CD4-positive, alpha-beta T cell (primary cell): ENCODE data around the gene HHAT. TPM values are rescaled to one million over a fixed set of nuclear protein-coding genes. Genes with fewer than 3 reads are reported as not detected.

Experiments
- ATAC-seq: fragments of 200-7000 bp; cut with Tn5 transposase; one replicate; pipeline ENCODE4 v1.10.0; 2022; ENCODE audit warnings: mild to moderate bottlenecking; ENCODE audit not compliant: poor library complexity
- CTCF ChIA-PET: fragments of 350-600 bp; sonication (Branson Sonifier 250); formaldehyde crosslinking; loops from one replicate; lab custom pipeline; 2021; ENCODE audit warnings: antibody characterized with exemption, inconsistent platforms; lab: Charles Lee
- POLR2A ChIA-PET: fragments of 350-600 bp; sonication (Branson Sonifier 250); formaldehyde crosslinking; loops from one replicate; lab custom pipeline; 2021; ENCODE audit warnings: antibody characterized with exemption, inconsistent platforms; lab: Charles Lee
- DNase-seq, 14 experiments: peaks; one replicate each; pipeline ENCODE4 v3.0.0-alpha.2; 2013 to 2020; ENCODE audit warnings: mixed read lengths in 2 of 14
- H3K27ac ChIP-seq, 2 donors: one replicate each; pipeline versions ENCODE4 v1.5.1 to v1.7.0; 2013; ENCODE audit warnings: low read length in 2 of 2, low read depth in 1 of 2, mild to moderate bottlenecking in 1 of 2
- H3K27me3 ChIP-seq, 2 experiments: 1 replicate in 1 of 2; 2 replicates in 1 of 2; pipeline versions ENCODE4 v1.6.1 to v1.7.0; 2013; ENCODE audit warnings: low read length in 2 of 2, control low read depth in 1 of 2, mild to moderate bottlenecking in 1 of 2, moderate library complexity in 1 of 2; ENCODE audit not compliant: insufficient read depth in 2 of 2, control insufficient read depth in 1 of 2
- H3K36me3 ChIP-seq: one replicate; pipeline ENCODE4 v1.6.1; 2013; ENCODE audit warnings: low read length, control low read depth; ENCODE audit not compliant: insufficient read depth
- H3K4me1 ChIP-seq: one replicate; pipeline ENCODE4 v1.6.1; 2013; ENCODE audit warnings: low read length, control low read depth; ENCODE audit not compliant: insufficient read depth
- H3K4me3 ChIP-seq: one replicate; pipeline ENCODE4 v1.5.1; 2013; ENCODE audit warnings: mild to moderate bottlenecking, low read length, moderate library complexity
- H3K9me3 ChIP-seq, 2 experiments: 1 replicate in 1 of 2; 2 replicates in 1 of 2; pipeline versions ENCODE4 v1.6.1 to v1.7.0; 2013; ENCODE audit warnings: low read length in 2 of 2, mild to moderate bottlenecking in 2 of 2, control low read depth in 1 of 2, moderate library complexity in 1 of 2; ENCODE audit not compliant: control insufficient read depth in 1 of 2, insufficient read depth in 1 of 2
- H3K27ac Mint-ChIP-seq: one replicate; pipeline ENCODE4 v1.8.0; 2020; ENCODE audit warnings: mixed read lengths
- H3K27me3 Mint-ChIP-seq: one replicate; pipeline ENCODE4 v1.8.0; 2021; ENCODE audit warnings: mixed read lengths
- H3K36me3 Mint-ChIP-seq: one replicate; pipeline ENCODE4 v1.8.0; 2021; ENCODE audit warnings: low read depth, mixed read lengths
- H3K4me1 Mint-ChIP-seq: one replicate; pipeline ENCODE4 v1.8.0; 2021; ENCODE audit warnings: low read depth, mixed read lengths
- H3K4me3 Mint-ChIP-seq: one replicate; pipeline ENCODE4 v1.8.0; 2020; ENCODE audit warnings: mild to moderate bottlenecking, mixed read lengths
- H3K9me3 Mint-ChIP-seq: one replicate; pipeline ENCODE4 v1.8.0; 2020; ENCODE audit warnings: mixed read lengths
- intact Hi-C, 2 experiments: fragments of 100-400 bp; cut with DNase I in 1 of 2; cut with micrococcal nuclease in 1 of 2; formaldehyde crosslinking; loops; one replicate each; pipeline versions ENCODE4 v1.15.1 to v1.9.0; 2023 to 2025; cut with DNase I, micrococcal nuclease
- total RNA-seq, 174 experiments: library from RNA in 2 of 174; stranded (reverse) in 2 of 174; gene quantifications; one replicate each; pipeline ENCODE4 v1.2.3 and lab custom pipeline; 2021 to 2026
- TF ChIP-seq, protein P1 (sequence below): fragments of 200-600 bp; IDR thresholded peaks from one replicate; pipeline ENCODE4 v1.8.0; 2022; ENCODE audit warnings: antibody characterized with exemption, mild to moderate bottlenecking

Gene HHAT
- total RNA-seq, 2 experiments from 2014 or later, result 3.1 to 3.3 TPM

DNA sequence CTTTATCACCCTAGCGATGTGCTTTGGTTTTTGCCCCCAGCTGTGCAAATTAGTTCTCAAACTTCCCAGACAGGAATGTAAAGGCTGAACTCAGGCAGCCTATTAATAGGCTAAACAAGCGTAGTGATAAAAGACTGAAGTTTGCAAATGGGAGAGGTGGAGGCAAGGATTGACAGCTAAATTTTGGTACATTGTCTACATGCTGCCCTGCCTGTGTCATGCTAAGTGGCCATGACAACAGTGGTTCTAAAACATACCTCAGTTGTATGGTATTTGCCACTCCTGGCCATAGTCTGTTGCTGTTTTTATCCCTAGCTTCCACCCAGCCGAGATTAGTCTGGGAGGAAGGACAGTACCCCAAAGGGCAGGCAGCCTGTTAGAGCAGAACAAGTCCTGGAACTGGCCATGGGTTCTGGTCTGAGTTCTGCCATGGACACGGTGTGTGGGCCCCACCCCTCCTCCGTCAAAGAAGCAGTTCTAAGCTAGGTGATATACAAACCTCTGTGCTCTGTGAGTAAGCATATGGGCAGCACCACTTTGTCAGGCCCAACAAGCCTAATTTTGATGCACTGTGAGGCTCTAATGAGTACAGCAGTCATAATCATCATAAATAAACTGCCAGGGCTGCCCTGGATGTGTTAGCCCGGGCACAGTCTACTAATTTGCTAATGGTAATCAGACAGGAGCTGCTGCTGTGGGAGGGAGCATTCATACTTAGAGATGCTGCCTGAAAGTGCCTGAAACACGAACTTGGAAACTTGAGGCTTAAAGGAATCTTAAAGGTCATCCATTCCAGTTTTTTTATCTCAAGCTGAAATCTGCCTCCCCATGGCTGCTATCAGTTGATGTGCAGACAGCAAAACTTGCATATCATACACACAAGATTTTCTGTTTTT lies 177.1 kb downstream of the HHAT start:
- no peaks in the 10 kb centered on the region for H3K27me3 ChIP-seq
- Mint-ChIP-seq H3K4me1 (no peaks in the 10 kb centered on the region), H3K4me3 (no peak overlapping the region), H3K27ac (no peak overlapping the region), H3K9me3 (no peaks in the 10 kb centered on the region), H3K36me3 (no peaks in the 10 kb centered on the region), H3K27me3 (no peaks in the 10 kb centered on the region)
- H3K4me3 ChIP-seq, result no peak overlapping the region
- TF ChIP-seq, protein P1, sequence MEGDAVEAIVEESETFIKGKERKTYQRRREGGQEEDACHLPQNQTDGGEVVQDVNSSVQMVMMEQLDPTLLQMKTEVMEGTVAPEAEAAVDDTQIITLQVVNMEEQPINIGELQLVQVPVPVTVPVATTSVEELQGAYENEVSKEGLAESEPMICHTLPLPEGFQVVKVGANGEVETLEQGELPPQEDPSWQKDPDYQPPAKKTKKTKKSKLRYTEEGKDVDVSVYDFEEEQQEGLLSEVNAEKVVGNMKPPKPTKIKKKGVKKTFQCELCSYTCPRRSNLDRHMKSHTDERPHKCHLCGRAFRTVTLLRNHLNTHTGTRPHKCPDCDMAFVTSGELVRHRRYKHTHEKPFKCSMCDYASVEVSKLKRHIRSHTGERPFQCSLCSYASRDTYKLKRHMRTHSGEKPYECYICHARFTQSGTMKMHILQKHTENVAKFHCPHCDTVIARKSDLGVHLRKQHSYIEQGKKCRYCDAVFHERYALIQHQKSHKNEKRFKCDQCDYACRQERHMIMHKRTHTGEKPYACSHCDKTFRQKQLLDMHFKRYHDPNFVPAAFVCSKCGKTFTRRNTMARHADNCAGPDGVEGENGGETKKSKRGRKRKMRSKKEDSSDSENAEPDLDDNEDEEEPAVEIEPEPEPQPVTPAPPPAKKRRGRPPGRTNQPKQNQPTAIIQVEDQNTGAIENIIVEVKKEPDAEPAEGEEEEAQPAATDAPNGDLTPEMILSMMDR, result no peak
- H3K9me3 ChIP-seq, result no peaks in the 10 kb centered on the region
- intact Hi-C loops, result no loop called here
- no peak overlapping the region for H3K27ac ChIP-seq
- H3K36me3 ChIP-seq, result no peaks in the 10 kb centered on the region
- no peak for ATAC-seq
- no peak for DNase-seq
- H3K4me1 ChIP-seq, result no peaks in the 10 kb centered on the region
- ChIA-PET POLR2A (no interaction called here), CTCF (no interaction called here)

DNA sequence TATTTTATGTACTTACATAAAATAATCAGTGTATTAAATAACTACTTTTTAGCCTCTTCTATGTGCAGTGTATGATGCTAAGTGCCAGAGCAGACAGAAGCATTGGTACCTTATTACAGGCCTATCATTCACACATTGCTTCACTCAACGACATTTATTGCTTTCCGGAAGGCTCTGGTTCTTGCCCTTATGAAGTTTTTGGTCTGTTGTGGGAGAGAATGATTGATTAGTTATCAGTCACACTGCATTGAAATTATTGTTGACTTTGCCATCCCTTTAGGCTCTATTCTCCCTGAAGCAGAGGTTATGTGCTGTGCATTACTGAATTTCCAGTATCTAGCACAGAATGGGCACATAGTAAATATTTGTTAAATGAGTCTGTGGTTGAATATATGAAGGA lies 178.0 kb downstream of the HHAT start:
- ATAC-seq (no peak), DNase-seq (no peak)
- no peaks in the 10 kb centered on the region for H3K36me3 Mint-ChIP-seq
- H3K9me3 Mint-ChIP-seq, result no peaks in the 10 kb centered on the region
- H3K9me3 ChIP-seq, result no peaks in the 10 kb centered on the region
- no peaks in the 10 kb centered on the region for H3K4me1 Mint-ChIP-seq
- no peaks in the 10 kb centered on the region for H3K36me3 ChIP-seq
- no peak overlapping the region for H3K27ac ChIP-seq
- no peak overlapping the region for H3K27ac Mint-ChIP-seq
- intact Hi-C loops, result no loop called here
- TF ChIP-seq, protein P1, result no peak
- H3K27me3 Mint-ChIP-seq, result no peaks in the 10 kb centered on the region
- H3K27me3 ChIP-seq, result no peaks in the 10 kb centered on the region
- H3K4me3 Mint-ChIP-seq, result no peak overlapping the region
- POLR2A ChIA-PET, result no interaction called here
- no peaks in the 10 kb centered on the region for H3K4me1 ChIP-seq
- CTCF ChIA-PET, result interaction anchor here (0.7 to 0.8 kb wide), 2 partner anchors 228 to 568 kb away, joined by 4 read pairs; no protein-coding TSS in a partner anchor
- no peak overlapping the region for H3K4me3 ChIP-seq

DNA sequence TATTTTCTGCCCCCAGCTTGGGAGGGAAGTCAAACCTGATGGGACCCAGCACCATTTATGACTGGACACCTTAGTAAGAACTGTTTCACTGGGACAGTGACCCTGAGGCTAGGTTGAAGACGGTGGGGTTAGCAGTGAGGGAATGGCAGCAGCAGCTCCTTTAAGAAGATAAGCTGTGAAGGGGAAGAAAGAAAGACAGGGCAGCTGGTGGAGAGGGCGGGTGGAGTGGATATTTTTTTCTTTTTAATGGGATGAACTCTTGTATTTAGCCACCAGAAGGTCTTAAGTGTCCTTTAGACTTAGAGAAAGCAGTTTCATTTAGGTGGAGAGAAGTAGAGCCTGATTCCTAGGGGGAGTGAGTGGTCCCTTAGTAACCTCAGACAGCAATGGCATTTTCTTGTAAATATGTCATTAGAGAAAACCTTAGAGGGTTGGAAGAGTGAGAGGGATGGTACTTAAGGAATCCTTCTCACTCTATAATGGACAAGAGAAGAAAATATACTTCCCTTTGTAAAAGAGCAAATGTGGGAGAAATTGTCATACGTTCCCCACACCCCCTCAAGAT lies 187.5 kb downstream of the HHAT start:
- CTCF ChIA-PET, result interaction anchor here (1.4 kb wide), 1 partner anchor 9 kb away, joined by 3 read pairs; no protein-coding TSS in a partner anchor
- H3K27me3 Mint-ChIP-seq, result no peaks in the 10 kb centered on the region
- Histone ChIP-seq H3K27ac (no peak overlapping the region), H3K36me3 (no peaks in the 10 kb centered on the region), H3K4me1 (no peaks in the 10 kb centered on the region), H3K9me3 (no peaks in the 10 kb centered on the region), H3K27me3 (no peaks in the 10 kb centered on the region), H3K4me3 (no peak overlapping the region)
- no peak overlapping the region for H3K4me3 Mint-ChIP-seq
- H3K36me3 Mint-ChIP-seq, result no peaks in the 10 kb centered on the region
- no peaks in the 10 kb centered on the region for H3K4me1 Mint-ChIP-seq
- POLR2A ChIA-PET, result no interaction called here
- no peak for DNase-seq
- H3K27ac Mint-ChIP-seq, result no peak overlapping the region
- intact Hi-C loops, result no loop called here
- ATAC-seq, result no peak
- TF ChIP-seq, protein P1, result no peak
- no peaks in the 10 kb centered on the region for H3K9me3 Mint-ChIP-seq
